Activated naive CD4-positive, alpha-beta T cell treated with anti-CD3 and anti-CD28 coated beads, Interleukin-2, amount 50 U/mL, for 72 hours (primary cell): Measurements from ENCODE around the gene KCNQ1. TPM values are rescaled to one million over a fixed set of nuclear protein-coding genes. Genes with fewer than 3 reads are reported as not detected.

Source experiments
- ATAC-seq, 2 donors: fragments of 150-1000 bp; cut with Tn5 transposase; 2 replicates each; pipeline ENCODE4 v1.10.0; 2021; ENCODE audit warnings: mild to moderate bottlenecking in 2 of 2, moderate library complexity in 2 of 2
- DNase-seq, 2 donors: peaks; one replicate each; pipeline ENCODE4 v3.0.0; 2021 to 2022; ENCODE audit warnings: low spot score in 2 of 2
- H3K27ac Mint-ChIP-seq, 2 donors: one replicate each; pipeline ENCODE4 v1.8.0; 2022; ENCODE audit warnings: mild to moderate bottlenecking in 2 of 2, mixed read lengths in 2 of 2
- H3K36me3 Mint-ChIP-seq, 2 donors: one replicate each; pipeline ENCODE4 v1.8.0; 2022; ENCODE audit warnings: mixed read lengths in 2 of 2
- H3K9me3 Mint-ChIP-seq, 2 donors: one replicate each; pipeline ENCODE4 v1.8.0; 2022; ENCODE audit warnings: mixed read lengths in 2 of 2
- total RNA-seq, 2 donors: library from RNA; stranded (reverse); gene quantifications; one replicate each; pipeline ENCODE4 v1.2.3, GENCODE V29; 2022

KCNQ1 gene
- total RNA-seq, 2 donors from 2014 or later = 12.2 to 19.3 TPM

GRCh38 chr11:2685566-2686359, 241.0 kb downstream of the KCNQ1 start:
- Mint-ChIP-seq H3K27ac (peak overlapping the region in 1 of 2 donors; percentile 85), H3K36me3 (no peaks in the 10 kb centered on the region), H3K9me3 (no peaks in the 10 kb centered on the region)
- ATAC-seq = no peak
- peak in 1 of 2 donors; percentile 43 for DNase-seq

GRCh38 chr11:2686360-2687222, 241.8 kb downstream of the KCNQ1 start:
- H3K36me3 Mint-ChIP-seq = no peaks in the 10 kb centered on the region
- no peaks in the 10 kb centered on the region for H3K9me3 Mint-ChIP-seq
- DNase-seq (peak in 1 of 2 donors; percentile 42), ATAC-seq (no peak)
- peak overlapping the region in 1 of 2 donors; percentile 85 for H3K27ac Mint-ChIP-seq

- H3K36me3 Mint-ChIP-seq = no peaks in the 10 kb centered on the region
- no peaks in the 10 kb centered on the region for H3K9me3 Mint-ChIP-seq
- ATAC-seq (no peak), DNase-seq (peak in 1 of 2 donors; percentile 25)
- no peak overlapping the region for H3K27ac Mint-ChIP-seq
These were observed 242.4 kb downstream of the KCNQ1 start for GRCh38 chr11:2687223-2687530.

- peak in 1 of 2 donors; percentile 53 for DNase-seq
These were observed 243.0 kb downstream of the KCNQ1 start for GRCh38 chr11:2687782-2688191.

GRCh38 chr11:2688381-2689231, 243.8 kb downstream of the KCNQ1 start:
- DNase-seq (peak in 1 of 2 donors; percentile 38), ATAC-seq (no peak)
- Mint-ChIP-seq H3K27ac (no peak overlapping the region), H3K9me3 (no peaks in the 10 kb centered on the region), H3K36me3 (no peaks in the 10 kb centered on the region)

More at GRCh38 chr11:2687782-2688191, 243.0 kb downstream of the KCNQ1 start:
- Mint-ChIP-seq H3K9me3 (no peaks in the 10 kb centered on the region), H3K27ac (no peak overlapping the region), H3K36me3 (no peaks in the 10 kb centered on the region)
- no peak for ATAC-seq

- no peaks in the 10 kb centered on the region for H3K9me3 Mint-ChIP-seq
- ATAC-seq (no peak), DNase-seq (peak in 1 of 2 donors; percentile 34)
- peak overlapping the region in 1 of 2 donors; percentile 25 for H3K27ac Mint-ChIP-seq
- H3K36me3 Mint-ChIP-seq = no peaks in the 10 kb centered on the region
These were observed 245.1 kb downstream of the KCNQ1 start for GRCh38 chr11:2689651-2690575.

GRCh38 chr11:2690596-2691354, 246.0 kb downstream of the KCNQ1 start:
- Mint-ChIP-seq H3K9me3 (no peaks in the 10 kb centered on the region), H3K27ac (no peak overlapping the region), H3K36me3 (no peaks in the 10 kb centered on the region)
- DNase-seq (peak in 1 of 2 donors; percentile 30), ATAC-seq (no peak)

GRCh38 chr11:2691355-2691761, 246.6 kb downstream of the KCNQ1 start:
- Mint-ChIP-seq H3K36me3 (no peaks in the 10 kb centered on the region), H3K27ac (no peak overlapping the region), H3K9me3 (no peaks in the 10 kb centered on the region)
- DNase-seq (peak in 1 of 2 donors; percentile 9), ATAC-seq (no peak)

GRCh38 chr11:2691991-2692875, 247.4 kb downstream of the KCNQ1 start:
- no peak for ATAC-seq

GRCh38 chr11:2693271-2694261, 248.8 kb downstream of the KCNQ1 start:
- H3K27ac Mint-ChIP-seq = no peak overlapping the region
- DNase-seq (peak in 1 of 2 donors; percentile 30), ATAC-seq (no peak)
- H3K9me3 Mint-ChIP-seq = no peaks in the 10 kb centered on the region
- H3K36me3 Mint-ChIP-seq = peaks cover 4% of the 10 kb centered on the region in 2 donors

More at GRCh38 chr11:2691991-2692875, 247.4 kb downstream of the KCNQ1 start:
- Mint-ChIP-seq H3K27ac (peak overlapping the region; percentile 56 to 64), H3K36me3 (no peaks in the 10 kb centered on the region), H3K9me3 (no peaks in the 10 kb centered on the region)
- peak in 1 of 2 donors; percentile 25 for DNase-seq

- Mint-ChIP-seq H3K36me3 (peaks cover 11 to 12% of the 10 kb centered on the region in 2 donors), H3K27ac (no peak overlapping the region), H3K9me3 (no peaks in the 10 kb centered on the region)
- peak in 1 of 2 donors; percentile 11 for DNase-seq
- no peak for ATAC-seq
These were observed 249.7 kb downstream of the KCNQ1 start for GRCh38 chr11:2694495-2694894.

GRCh38 chr11:2694995-2695939, 250.5 kb downstream of the KCNQ1 start:
- H3K27ac Mint-ChIP-seq = no peak overlapping the region
- peaks cover 11 to 12% of the 10 kb centered on the region in 2 donors for H3K36me3 Mint-ChIP-seq
- H3K9me3 Mint-ChIP-seq = no peaks in the 10 kb centered on the region
- no peak for ATAC-seq
- peak in 1 of 2 donors; percentile 11 for DNase-seq
